A673 (cell line): ENCODE measurements around the gene NIT2. TPM values are rescaled to one million over a fixed set of nuclear protein-coding genes. Genes with fewer than 3 reads are reported as not detected.

Source experiments
- BruUV-seq: library from RNA; stranded (reverse); fragments of 400-500 nt; replicated peaks from 2 replicates; lab custom pipeline; 2021; lab: Mats Ljungman, UMichigan
- CTCF ChIA-PET: fragments of 300-600 bp; sonication (Branson Sonifier 250); formaldehyde crosslinking; loops from one replicate; lab custom pipeline; 2022; ENCODE audit warnings: antibody characterized with exemption; lab: Charles Lee
- POLR2A ChIA-PET: fragments of 300-600 bp; sonication (Branson Sonifier 250); formaldehyde crosslinking; loops from one replicate; lab custom pipeline; 2022; ENCODE audit warnings: antibody characterized with exemption; ENCODE audit not compliant: low non-redundant PET; lab: Charles Lee
- DNase-seq: peaks from one replicate; pipeline ENCODE4 v3.0.0-alpha.2; 2015; ENCODE audit warnings: low spot score
- H3K27ac ChIP-seq: fragments of 200-600 bp; sonication (generic); 2 replicates; pipeline ENCODE4 v1.5.1; 2016; ENCODE audit warnings: mixed run types, low read depth, mild to moderate bottlenecking, mixed read lengths, antibody characterized with exemption, low read length; ENCODE audit not compliant: poor library complexity, severe bottlenecking
- H3K27me3 ChIP-seq: fragments of 200-600 bp; sonication (generic); replicated peaks from 2 replicates; pipeline ENCODE4 v1.6.1; 2017; ENCODE audit warnings: mixed run types, low read depth, mild to moderate bottlenecking, mixed read lengths, antibody characterized with exemption, low read length; ENCODE audit not compliant: insufficient read depth, poor library complexity
- H3K36me3 ChIP-seq: fragments of 200-600 bp; sonication (generic); 2 replicates; pipeline ENCODE4 v1.6.1; 2016; ENCODE audit warnings: mixed run types, mild to moderate bottlenecking, mixed read lengths, antibody characterized with exemption, low read length; ENCODE audit not compliant: insufficient read depth, poor library complexity, severe bottlenecking
- H3K4me1 ChIP-seq: fragments of 200-600 bp; sonication (generic); 2 replicates; pipeline ENCODE4 v1.6.1; 2017; ENCODE audit warnings: mixed run types, mild to moderate bottlenecking, mixed read lengths, antibody characterized with exemption, low read length; ENCODE audit not compliant: insufficient read depth, poor library complexity, severe bottlenecking
- H3K4me3 ChIP-seq: fragments of 200-600 bp; sonication (generic); 2 replicates; pipeline ENCODE4 v1.5.1; 2016; ENCODE audit warnings: low read depth, mixed run types, mild to moderate bottlenecking, mixed read lengths, low read length; ENCODE audit not compliant: poor library complexity, severe bottlenecking
- H3K9me3 ChIP-seq: fragments of 200-600 bp; sonication (generic); 2 replicates; pipeline ENCODE4 v1.6.1; 2016; ENCODE audit warnings: mixed run types, low read depth, mild to moderate bottlenecking, mixed read lengths, antibody characterized with exemption, low read length; ENCODE audit not compliant: poor library complexity, severe bottlenecking
- CTCF ChIP-seq: fragments of 300-800, 200-600 bp; sonication (generic); conservative IDR thresholded peaks from 2 replicates; pipeline ENCODE4 v1.5.1; 2017; ENCODE audit warnings: low read depth, mild to moderate bottlenecking, antibody characterized with exemption, low read length, moderate library complexity, mixed read lengths
- EZH2 ChIP-seq: fragments of 200-600 bp; sonication (generic); IDR thresholded peaks from 2 replicates; pipeline ENCODE4 v1.6.1; 2017; ENCODE audit warnings: borderline replicate concordance, low read depth, mild to moderate bottlenecking, mixed read lengths, antibody characterized with exemption, low read length; ENCODE audit not compliant: poor library complexity, severe bottlenecking
- intact Hi-C: fragments of 100-400 bp; cut with micrococcal nuclease; formaldehyde crosslinking; loops from one replicate; pipeline ENCODE4 v1.10.0; 2022; ENCODE audit not compliant: unreplicated experiment
- total RNA-seq: library from RNA; stranded (reverse); gene quantifications from 2 replicates; pipeline ENCODE4 v1.2.3, GENCODE V29; 2021

Gene NIT2
- total RNA-seq, 1 experiment from 2014 or later: 57.0 TPM

- Histone ChIP-seq H3K27ac (no peak overlapping the region), H3K4me3 (no peak overlapping the region), H3K36me3 (peaks cover 51% of the 10 kb centered on the region), H3K27me3 (no peaks in the 10 kb centered on the region), H3K4me1 (no peaks in the 10 kb centered on the region), H3K9me3 (no peaks in the 10 kb centered on the region)
- BruUV-seq: no TSS peak
- TF ChIP-seq EZH2 (no peak), CTCF (no peak)
- ChIA-PET CTCF (no interaction called here), POLR2A (no interaction called here)
- no peak for DNase-seq
- intact Hi-C loops: no loop called here
Measured at GRCh38 chr3:100359035-100359434, 24.5 kb downstream of the NIT2 start.

- TF ChIP-seq CTCF: no peak
- no peak for TF ChIP-seq EZH2
- no peaks in the 10 kb centered on the region for H3K27me3 ChIP-seq
- no peak overlapping the region for H3K4me3 ChIP-seq
- no peaks in the 10 kb centered on the region for H3K4me1 ChIP-seq
- CTCF ChIA-PET: no interaction called here
- intact Hi-C loops: no loop called here
- no peak overlapping the region for H3K27ac ChIP-seq
- peaks cover 52% of the 10 kb centered on the region for H3K36me3 ChIP-seq
- BruUV-seq: no TSS peak
- no peak for DNase-seq
- POLR2A ChIA-PET: no interaction called here
- no peaks in the 10 kb centered on the region for H3K9me3 ChIP-seq
Measured at GRCh38 chr3:100360757-100361496, 26.4 kb downstream of the NIT2 start.

- TF ChIP-seq CTCF (no peak), EZH2 (no peak)
- H3K27ac ChIP-seq: no peak overlapping the region
- POLR2A ChIA-PET: no interaction called here
- no peak for DNase-seq
- CTCF ChIA-PET: no interaction called here
- H3K4me3 ChIP-seq: no peak overlapping the region
- H3K27me3 ChIP-seq: no peaks in the 10 kb centered on the region
- no peaks in the 10 kb centered on the region for H3K4me1 ChIP-seq
- peaks cover 50% of the 10 kb centered on the region for H3K36me3 ChIP-seq
- H3K9me3 ChIP-seq: no peaks in the 10 kb centered on the region
- no TSS peak for BruUV-seq
- intact Hi-C loops: no loop called here
Measured at GRCh38 chr3:100361897-100362296, 27.3 kb downstream of the NIT2 start.
